GM19324 (cell line): ENCODE measurements around the gene CCL22.
"Not testable (repeated sequence)": the region's sequence is repeated elsewhere in the genome, so short reads cannot be mapped to it uniquely, and the experiment has no call there.

Experiments
- ATAC-seq: cut with Tn5 transposase; IDR thresholded peaks from one replicate; pipeline ENCODE4 v1.9.1; 2021; ENCODE audit warnings: mild to moderate bottlenecking, moderate library complexity; ENCODE audit not compliant: unreplicated experiment, low FRiP score

The CCL22 gene, protein sequence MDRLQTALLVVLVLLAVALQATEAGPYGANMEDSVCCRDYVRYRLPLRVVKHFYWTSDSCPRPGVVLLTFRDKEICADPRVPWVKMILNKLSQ

DNA sequence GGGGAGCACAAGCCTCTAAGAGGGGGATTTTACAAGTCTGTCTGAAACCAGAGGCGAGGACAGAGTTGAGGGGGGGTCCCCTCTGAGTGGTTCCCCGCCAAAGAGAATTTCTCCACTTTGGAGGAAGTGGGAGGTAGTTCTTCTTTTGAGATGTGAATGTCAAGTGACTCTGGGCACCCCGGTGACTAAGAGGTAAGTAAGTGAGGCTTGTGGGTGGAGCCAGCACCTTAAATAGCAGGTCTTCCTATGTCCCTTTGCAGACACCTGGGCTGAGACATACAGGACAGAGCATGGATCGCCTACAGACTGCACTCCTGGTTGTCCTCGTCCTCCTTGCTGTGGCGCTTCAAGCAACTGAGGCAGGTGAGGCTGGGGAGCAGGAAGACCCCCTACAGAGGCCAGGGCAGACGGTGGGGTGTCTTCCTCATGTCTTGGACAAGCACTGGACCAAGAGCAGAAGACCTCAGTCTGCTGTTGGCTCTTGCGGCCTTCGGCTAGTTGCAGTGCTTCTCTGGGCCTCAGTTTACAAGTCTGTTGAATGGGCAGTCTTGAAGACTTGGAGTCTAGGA, at the start of gene CCL22:
CCL22 (plus strand) TSS at position 257 of the 569 bp plus-strand sequence; CDS start at position 291, 34 bp downstream.
- ATAC-seq: no peak

DNA sequence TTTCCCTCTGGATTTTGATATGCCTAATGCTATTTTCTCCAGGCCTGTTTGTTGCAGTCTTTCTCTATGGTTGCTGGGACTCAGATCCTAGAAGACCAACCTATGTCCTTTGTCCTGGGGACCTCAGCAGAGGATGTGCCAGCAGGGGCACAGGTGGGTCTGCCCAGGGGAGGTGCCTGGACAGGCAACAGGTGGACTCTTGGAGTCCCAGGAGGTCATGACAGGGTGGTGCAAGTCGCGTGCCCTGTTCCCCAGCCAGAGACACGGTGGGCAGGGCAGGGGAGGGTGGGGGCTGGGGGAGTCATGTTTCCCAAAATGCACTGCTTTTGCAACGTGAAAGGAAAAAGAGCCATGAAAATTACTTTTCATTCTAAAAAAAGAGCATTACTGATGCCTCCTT, 47.8 kb upstream of the CCL22 start:
- ATAC-seq: no peak

DNA sequence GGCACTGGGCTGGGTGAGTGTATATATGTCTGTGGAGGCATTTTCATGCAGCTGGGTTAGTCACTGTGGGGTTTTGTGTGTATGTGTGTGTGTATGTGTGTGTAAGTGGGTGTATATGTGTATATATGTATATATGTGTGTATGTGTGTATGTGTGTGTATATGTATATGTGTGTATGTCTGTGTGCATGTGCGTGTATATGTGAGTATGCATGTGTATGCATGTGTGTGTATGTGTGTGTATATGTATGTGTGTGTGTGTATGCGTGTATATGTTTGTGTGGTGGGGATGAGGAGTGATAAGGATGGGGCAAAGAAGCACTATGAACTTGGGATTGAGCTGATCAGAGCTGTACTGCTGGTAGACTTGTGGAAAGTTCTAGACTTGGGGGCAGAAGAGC, 45.1 kb upstream of the CCL22 start:
- ATAC-seq: no peak

DNA sequence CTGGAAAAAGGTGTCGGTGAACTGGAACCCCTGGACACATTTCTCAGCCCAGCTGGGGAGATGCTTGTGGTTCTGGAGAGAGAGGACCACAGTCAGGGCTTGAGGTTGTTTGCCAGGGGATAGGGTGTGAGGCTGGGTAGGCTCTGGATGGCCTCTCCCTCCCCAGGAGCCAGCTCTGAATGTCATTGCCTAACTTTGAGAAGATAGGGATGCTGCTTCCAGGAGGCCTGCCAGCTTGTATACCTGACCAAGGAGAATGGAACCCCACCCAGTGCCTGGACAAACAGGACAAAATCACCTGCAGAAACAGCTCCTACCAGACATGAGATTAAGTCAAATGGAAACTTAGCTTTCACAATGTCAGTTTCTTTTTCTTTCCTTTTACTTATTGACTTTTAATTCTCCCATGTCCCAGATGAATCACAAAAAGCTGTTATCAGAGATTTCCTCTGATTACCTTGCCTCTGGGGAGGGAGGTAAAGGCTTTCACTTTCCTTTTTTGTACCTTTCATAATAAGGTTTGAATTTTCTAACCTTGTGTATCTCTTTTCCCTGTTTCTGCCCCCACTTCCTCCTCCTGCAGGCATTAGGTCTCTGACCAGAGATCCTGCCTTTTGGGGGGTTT, 44.3 kb upstream of the CCL22 start:
- no peak for ATAC-seq

DNA sequence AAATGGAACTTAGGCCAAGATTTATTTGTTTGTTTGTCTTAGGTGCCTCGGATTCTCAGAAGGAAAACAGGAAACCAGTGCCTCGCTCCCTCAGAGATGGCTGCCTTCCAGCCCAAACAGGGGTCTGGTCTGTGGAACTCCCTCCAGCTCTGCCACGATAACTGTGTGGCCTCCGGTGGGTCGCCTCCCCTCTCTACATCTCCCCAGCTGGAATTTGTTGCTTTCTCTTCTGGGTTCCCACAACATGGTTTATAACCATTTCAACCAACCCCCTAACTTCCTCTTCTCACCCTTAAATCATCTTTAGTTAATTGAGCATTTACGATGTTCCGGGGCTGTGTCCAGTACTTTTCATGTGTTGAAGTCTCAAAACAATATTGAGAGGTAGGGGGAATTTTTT, 43.2 kb upstream of the CCL22 start:
- no peak for ATAC-seq

DNA sequence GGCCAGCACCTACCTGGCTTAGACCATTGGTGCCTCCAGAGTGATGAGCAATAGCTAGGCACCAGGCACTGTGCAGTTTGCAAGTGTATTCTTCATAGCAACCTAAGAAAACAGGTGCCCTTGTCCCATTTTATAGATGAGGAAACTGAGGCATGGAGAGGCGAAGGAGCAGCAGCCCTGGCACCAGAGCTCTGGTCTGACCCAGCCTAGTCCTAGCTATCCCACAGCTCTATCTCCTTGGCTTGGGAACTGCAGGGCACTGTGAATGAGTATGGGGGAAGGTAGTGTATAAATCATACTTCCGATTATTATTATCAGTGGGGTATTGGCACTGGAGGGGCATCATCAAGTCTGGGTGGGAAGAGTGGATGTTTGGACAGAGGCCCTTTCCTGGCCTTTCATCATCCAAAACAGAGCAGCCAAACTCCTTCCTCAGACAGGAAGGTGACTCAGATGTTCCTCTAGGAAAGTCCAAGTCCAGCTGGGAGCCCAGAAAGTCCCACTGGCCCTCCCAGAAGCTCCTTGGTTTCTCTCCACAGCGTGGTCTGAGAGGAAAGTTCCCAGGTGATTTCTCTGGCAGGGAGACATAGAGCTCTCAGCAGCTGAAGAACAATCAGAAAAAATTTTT, 42.1 kb upstream of the CCL22 start:
- no peak for ATAC-seq

DNA sequence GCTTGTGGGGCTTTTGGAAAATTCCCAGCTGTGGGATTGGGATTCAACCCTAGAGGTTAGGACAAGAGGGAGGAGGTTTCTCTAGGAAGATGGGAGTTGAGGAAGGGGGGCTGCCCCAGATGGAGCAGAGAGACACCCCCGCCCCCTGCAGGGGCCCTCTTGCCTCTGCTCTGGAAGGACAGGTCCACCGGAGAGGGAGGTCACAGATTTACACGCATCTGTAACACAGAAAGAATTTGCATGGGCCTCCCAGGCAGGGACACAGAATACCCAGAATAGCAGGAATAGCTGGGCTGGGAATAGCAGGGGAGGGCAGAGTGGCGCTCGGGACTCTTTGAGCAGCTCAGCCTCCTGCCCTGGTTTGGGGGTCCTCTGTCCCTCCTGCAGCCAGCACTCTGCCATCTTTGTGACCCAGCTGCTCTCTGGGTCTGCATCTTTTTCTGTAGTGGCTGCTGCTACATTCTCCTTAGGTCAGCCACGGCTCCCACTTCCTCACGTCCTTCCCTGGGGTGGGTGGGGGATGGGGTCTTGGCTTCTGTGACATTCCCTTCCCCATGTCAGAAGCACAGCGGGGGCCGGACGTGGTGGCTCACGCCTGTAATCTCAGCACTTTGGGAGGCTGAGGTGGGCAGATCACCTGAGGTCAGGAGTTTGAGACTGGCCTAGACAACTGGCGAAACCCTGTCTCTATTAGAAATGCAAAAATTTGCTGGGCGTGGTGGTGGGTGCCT, 40.2 kb upstream of the CCL22 start:
- no peak for ATAC-seq

DNA sequence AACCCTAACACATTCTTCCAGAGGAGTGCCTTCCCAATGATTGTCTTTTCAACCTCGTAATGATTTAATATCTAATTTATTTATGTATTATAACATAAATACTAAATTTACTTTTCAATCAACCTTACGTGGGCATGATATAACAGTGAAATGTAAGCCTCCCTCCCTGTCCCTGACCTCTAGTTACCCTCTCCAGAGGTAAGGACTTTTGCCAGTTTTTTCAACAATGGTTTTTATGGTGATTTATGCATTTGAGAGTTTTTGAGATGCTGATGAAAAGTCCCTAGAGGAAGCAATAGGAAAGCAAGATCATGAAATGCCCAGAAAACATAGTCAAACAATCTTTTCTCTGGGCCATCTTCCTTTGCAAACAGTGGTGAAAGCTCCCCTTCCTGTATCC, 38.9 kb upstream of the CCL22 start:
- no peak for ATAC-seq

DNA sequence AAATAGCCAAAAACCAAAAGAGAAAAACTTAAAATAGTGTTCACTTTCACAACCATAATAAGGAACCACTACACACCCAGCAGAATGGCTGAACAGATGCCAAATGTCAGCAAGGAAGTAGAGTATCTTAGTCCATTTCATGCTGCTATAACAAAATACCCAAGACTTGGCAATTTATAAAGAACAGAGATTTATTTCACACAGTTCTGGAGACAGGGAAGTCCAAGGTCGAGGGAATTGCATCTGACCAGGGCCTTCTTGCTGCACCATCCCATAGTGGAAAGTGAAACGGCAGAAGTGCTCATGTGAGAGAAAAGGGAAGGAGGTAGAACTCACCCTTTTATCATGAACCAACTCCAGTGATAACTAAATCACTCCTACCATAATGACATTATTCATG, 33.8 kb upstream of the CCL22 start:
- ATAC-seq: no peak

DNA sequence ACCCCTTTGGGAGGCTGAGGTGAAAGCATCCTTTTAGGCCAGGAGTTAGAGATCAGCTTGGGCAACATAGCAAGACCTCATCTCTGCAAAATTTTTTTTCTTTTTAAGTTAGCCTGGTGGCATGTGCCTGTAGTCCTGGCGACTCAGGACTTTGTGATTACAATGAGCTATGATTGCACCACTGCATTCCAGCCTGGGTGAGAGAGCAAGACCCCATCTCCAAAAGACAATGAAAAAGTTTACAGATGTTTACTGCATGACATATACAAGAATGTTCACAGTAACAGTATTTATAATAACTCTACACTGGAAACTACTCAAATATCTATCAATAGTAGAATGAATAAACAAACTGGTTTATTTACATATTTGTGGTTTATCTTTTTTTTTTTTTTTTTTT, 33.1 kb upstream of the CCL22 start:
- no peak for ATAC-seq

DNA sequence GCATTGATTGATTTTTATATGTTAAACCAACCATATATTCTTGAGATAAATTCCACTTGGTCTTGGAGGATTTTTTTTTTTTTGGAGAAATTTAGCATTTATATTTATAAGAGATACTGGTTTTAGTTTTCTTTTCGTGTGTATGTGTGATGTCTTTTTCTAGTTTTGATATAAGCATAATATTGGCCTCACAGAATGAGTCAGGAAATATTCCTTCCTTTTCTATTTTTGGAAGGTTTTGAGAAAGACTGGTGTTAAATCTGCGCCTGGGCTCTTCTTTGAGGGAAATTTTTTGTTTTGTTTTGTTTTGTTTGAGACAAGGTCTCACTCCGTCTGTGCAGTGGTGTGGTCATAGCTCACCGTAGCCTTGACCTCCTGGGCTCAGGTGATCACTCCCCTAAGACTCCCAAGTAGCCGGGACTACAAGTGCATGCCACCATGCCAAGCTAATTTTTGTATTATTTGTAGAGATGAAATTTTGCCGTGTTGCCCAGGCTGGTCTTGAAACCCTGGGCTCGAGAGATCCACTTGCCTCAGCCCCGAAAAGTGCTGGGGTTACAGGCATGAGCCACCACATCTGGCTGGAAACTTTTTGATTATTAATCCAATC, 28.8 kb upstream of the CCL22 start:
- ATAC-seq: no peak

DNA sequence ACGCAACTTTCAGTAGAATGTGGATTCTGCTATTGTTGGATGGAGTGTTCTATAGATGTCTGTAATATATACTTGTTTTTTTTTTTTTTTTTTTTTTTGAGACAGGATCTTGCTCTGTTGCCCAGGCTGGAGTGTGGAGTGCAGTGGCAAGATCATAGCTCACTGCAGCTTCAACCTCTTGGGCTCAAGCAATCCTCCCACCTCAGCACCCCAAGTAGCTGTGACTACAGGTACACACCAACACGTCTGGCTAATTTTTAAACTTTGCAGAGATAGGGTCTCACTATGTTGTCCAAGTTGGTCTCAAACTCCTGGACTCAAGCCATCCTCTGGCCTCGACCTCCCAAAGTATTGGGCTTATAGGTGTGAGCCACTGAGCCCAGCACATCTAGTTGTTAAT, 27.2 kb upstream of the CCL22 start:
- ATAC-seq: no peak

DNA sequence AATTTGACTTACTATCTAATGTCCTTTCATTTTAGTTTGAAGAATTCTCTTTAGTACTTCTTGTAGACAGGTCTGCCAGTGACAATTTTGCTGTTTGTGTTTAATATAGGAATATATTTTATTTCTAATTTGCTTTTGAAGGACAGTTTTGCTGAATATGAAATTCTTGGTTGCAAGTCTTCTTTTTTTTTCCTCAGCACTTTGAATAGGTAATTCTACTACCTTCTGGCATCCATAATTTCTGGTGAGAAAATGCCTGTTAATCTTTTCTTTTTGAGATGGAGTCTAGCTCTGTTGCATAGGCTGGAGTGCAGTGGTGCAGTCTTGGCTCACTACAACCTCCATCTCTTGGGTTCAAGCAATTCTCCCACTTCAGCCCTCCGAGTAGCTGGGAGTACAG, 25.2 kb upstream of the CCL22 start:
- no peak for ATAC-seq

DNA sequence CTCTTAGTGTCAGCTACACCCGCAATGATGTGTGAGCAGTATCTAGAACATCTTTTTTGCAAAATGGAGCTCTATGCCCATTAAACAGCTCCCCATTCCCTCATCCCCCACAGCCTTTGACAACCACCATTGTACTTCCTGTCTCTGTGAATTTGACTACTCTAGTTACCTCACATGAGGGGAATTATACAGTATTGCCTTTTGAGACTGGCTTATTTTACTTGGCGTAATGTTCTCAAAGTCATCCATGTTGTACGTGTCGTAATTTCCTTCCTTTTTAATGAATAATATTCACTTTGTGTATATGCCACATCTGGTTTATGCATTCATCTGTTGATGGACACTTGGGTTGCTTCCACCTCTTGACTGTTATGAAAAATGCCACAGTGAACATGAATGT, 23.2 kb upstream of the CCL22 start:
- no peak for ATAC-seq

DNA sequence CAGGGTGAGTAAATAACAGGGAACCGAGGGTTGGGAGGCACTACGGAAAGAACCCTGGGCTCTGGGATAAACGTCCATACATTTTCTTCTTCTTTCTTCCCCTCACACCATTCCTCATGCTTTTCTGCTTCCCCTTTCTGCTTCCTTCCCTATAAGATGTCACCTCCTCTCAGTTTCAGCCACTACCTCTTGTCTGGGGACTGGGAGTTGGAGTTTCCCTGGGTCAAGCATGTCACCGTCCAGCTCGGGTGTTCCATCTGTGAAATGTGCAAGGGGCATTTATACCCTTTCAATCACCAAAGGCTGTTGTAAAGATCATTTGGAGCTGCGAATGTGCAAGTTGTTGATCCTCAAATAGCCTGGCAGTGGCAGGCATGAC, 17.5 kb upstream of the CCL22 start:
- no peak for ATAC-seq

DNA sequence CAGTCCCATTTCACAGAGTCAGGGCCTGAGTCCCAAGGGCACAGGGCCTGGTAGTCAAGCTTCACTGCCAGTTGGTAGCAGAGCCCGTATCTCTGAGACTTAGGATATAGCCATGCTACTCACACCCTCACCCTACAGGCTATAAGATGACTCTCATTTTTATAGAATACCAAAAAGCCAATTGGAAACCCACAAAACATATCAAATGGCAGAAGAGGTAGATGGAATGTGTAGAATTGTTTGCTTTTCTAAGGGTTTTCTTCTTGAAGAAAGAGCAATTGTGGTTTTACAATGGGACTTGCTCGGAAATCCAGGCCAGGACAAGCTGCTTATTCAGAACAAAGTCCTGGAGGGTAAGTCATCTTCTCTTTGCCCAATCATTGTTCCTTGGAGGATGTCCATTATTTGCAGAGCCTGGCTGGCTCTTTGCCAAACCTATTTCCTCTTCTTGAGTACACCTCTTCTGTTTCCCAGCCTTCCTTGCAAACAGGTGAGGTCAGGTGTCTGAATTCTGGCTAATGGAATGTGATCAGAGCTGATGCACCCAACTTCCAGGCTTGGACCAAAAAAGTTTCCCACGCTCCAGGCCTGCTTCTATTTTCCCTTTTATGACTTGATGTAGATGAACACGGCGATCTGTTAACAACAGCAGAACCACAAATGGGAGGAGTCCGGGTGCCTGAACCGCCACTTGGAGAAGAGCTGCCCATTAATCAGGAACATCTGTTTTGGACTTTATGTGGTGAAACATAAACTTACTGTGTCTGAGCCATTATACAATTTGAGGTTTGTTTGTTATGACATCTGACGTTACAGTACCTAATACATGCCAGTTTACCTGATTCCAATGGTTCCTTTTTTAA, 16.9 kb upstream of the CCL22 start:
- ATAC-seq: no peak

DNA sequence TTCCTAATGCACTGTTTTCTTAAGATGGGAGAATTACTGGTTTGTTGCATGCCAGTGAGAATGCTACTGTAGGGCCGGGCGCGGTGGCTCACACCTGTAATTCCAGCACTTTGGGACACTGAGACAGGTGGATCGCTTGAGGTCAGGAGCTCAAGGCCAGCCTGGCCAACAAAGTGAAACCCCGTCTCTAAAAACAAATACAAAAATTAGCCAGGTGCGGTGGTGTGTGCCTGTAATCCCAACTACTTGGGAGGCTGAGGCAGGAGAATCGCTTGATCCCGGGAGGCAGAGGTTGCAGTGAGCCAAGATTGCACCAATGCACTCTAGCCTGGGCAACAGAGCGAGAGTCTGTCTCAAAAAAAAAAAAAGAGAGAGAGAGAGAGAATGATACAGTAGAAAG, 16.0 kb upstream of the CCL22 start:
- ATAC-seq: not testable (repeated sequence)

DNA sequence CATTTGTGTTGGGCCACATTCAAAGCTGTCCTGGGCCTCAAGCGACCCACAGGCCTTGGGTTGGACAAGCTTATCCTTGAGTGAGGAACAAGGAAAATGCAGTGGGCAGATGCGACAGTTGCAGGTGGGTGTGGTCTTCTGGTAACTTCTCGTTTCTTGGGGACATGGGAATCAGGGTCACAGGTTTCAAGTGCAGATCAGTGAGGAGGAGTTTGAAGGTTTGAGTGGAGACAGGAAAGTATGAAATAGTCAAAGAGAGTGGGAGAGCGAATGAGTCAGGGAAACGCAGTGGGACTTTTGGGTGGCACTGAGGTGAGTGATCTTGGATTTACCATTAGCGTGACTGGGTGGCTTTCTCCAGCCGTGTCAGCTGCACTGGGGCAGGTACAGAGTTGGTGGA, 15.4 kb upstream of the CCL22 start:
- ATAC-seq: no peak

DNA sequence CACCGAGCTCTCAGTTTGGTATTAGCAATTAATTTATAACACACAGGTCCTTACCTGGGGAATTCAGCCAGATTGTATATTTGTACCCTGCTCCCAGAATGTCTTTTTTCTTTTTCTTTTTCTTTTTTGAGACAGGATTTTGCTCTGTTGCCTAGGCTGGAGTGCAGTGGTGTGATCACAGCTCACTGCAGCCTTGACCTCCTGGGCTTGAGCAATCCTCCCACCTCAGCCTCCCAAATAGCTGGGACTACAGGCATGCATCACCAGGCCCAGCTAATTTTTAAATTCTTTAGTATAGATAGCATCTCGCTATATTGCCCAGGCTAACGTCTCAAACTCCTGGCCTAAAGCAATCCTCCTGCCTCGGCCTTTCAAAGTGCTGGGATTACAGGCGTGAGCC, 14.5 kb upstream of the CCL22 start:
- ATAC-seq: not testable (repeated sequence)

DNA sequence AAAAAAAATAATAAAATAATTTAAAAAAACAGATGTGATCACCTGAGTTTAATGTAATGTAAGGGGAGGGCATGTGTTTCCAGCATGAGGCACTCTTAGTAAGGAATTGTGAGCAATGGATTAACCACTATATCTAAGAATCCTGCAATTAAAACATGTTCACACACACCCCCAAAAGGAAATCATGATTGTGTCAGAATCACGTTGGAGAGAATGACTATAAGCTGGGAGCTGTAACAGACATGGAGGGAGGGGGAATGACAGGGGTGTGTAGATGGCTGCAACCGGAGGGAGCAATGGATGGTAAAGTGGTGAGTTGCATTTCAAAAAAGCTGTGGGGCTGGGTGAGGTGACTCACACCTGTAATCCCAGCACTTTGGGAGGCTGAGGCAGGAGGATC, 13.6 kb upstream of the CCL22 start:
- ATAC-seq: no peak
